ENCODE results near the gene VTI1B. TPM values are rescaled to one million over a fixed set of nuclear protein-coding genes. Genes with fewer than 3 reads are reported as not detected.

Gene VTI1B
- total RNA-seq, 4 donors from 2014 or later, result 78.5 to 104 (median 83.3) TPM

- Histone ChIP-seq H3K4me1 (peaks cover 4 to 27% (median 23%) of the 10 kb centered on the region in 4 donors), H3K27me3 (no peaks in the 10 kb centered on the region), H3K36me3 (peaks cover 4 to 25% (median 17%) of the 10 kb centered on the region in 4 donors), H3K27ac (replicated peaks in 1 of 4) (peak within 1 kb of the TSS; percentile 83 to 90 (median 88)), H3K4me3 (peak within 1 kb of the TSS; percentile 69 to 97 (median 90)), H3K9me3 (no peaks in the 10 kb centered on the region)
- peak; percentile 95 for DNase-seq (ENCODE audit: extremely low spot score)
- TF ChIP-seq CTCF (IDR thresholded peaks at IDR 0.05) (no peak), POLR2A (IDR thresholded peaks at IDR 0.05; ENCODE audit: low read depth) (peak; percentile 57), EP300 (IDR thresholded peaks at IDR 0.05) (no peak), POLR2AphosphoS5 (IDR thresholded peaks at IDR 0.05) (peak; percentile 96 to 98)
- intact Hi-C loops (cut with DNase I), result loop anchor here (5.0 kb wide), 1 partner anchor 78 kb away; the partner anchor contains the start of gene ARG2
- 0% methylated on average over 15 of the region's 25 CpGs for WGBS
Measured at GRCh38 chr14:67695394-67695949, 21.0 kb upstream of the VTI1B start, which contains the start of gene RDH11. RDH11 (minus strand) TSS chr14:67695764; CDS start chr14:67695703, 61 bp downstream.

- H3K27me3 ChIP-seq, result no peaks in the 10 kb centered on the region
- intact Hi-C loops (cut with DNase I), result loop anchor here (5.0 kb wide), 1 partner anchor 78 kb away; the partner anchor contains the start of gene ARG2
- under 1% methylated on average over 21 of the region's 21 CpGs for WGBS
- H3K9me3 ChIP-seq, result no peaks in the 10 kb centered on the region
- H3K4me3 ChIP-seq, result peak overlapping the region; percentile 69 to 97 (median 90)
- DNase-seq (ENCODE audit: extremely low spot score), result no peak
- peaks cover 9 to 31% (median 23%) of the 10 kb centered on the region in 4 donors for H3K36me3 ChIP-seq
- H3K27ac ChIP-seq (replicated peaks in 1 of 4), result peak overlapping the region; percentile 83 to 90 (median 88)
- TF ChIP-seq POLR2AphosphoS5 (IDR thresholded peaks at IDR 0.05) (peak in 1 of 2 donors; percentile 13), POLR2A (IDR thresholded peaks at IDR 0.05; ENCODE audit: low read depth) (no peak), CTCF (IDR thresholded peaks at IDR 0.05) (no peak), EP300 (IDR thresholded peaks at IDR 0.05) (no peak)
- H3K4me1 ChIP-seq, result peaks cover 4 to 27% (median 23%) of the 10 kb centered on the region in 4 donors
Measured at GRCh38 chr14:67694791-67695393, 20.5 kb upstream of the VTI1B start.

DNA sequence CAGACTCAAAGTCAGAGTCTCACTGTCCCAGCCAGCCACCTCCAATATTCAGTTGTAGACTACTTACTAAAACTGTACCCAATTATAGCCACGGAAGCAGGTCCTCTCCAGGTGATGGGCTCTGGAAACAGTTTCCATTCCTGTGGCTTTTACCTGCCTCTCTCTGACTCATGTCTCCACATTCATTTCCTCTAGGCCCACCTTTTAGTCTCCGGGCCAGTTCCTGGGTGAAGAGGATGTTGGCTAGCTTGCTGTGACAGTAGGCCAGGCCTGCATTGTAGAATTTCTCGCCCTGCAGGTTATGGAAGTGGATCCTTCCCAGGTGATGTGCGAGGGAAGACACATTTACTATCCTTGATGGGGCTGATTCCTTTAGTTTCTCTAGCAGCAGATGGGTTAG is 15.6 kb upstream of the VTI1B start:
- Histone ChIP-seq H3K27me3 (no peaks in the 10 kb centered on the region), H3K4me3 (no peak overlapping the region), H3K27ac (replicated peaks in 1 of 4) (no peak overlapping the region), H3K36me3 (peaks cover 19 to 75% (median 70%) of the 10 kb centered on the region in 4 donors), H3K4me1 (peaks cover 4 to 24% (median 22%) of the 10 kb centered on the region in 4 donors), H3K9me3 (no peaks in the 10 kb centered on the region)
- no peak for DNase-seq (ENCODE audit: extremely low spot score)
- intact Hi-C loops (cut with DNase I), result no loop called here
- 98% methylated on average over 4 of the region's 4 CpGs for WGBS
- TF ChIP-seq EP300 (IDR thresholded peaks at IDR 0.05), result no peak
- no peak for TF ChIP-seq POLR2A (IDR thresholded peaks at IDR 0.05; ENCODE audit: low read depth)
- TF ChIP-seq CTCF (IDR thresholded peaks at IDR 0.05), result no peak
- no peak for TF ChIP-seq POLR2AphosphoS5 (IDR thresholded peaks at IDR 0.05)

GRCh38 chr14:67683842-67684241 is 9.4 kb upstream of the VTI1B start:
- Histone ChIP-seq H3K36me3 (peaks cover 0 to 88% (median 54%) of the 10 kb centered on the region in 4 donors), H3K9me3 (no peaks in the 10 kb centered on the region), H3K4me3 (no peak overlapping the region), H3K4me1 (no peaks in the 10 kb centered on the region), H3K27me3 (no peaks in the 10 kb centered on the region), H3K27ac (replicated peaks in 1 of 4) (no peak overlapping the region)
- TF ChIP-seq POLR2A (IDR thresholded peaks at IDR 0.05; ENCODE audit: low read depth), result no peak
- no peak for TF ChIP-seq CTCF (IDR thresholded peaks at IDR 0.05)
- no peak for TF ChIP-seq POLR2AphosphoS5 (IDR thresholded peaks at IDR 0.05)
- TF ChIP-seq EP300 (IDR thresholded peaks at IDR 0.05), result no peak
- intact Hi-C loops (cut with DNase I), result no loop called here
- DNase-seq (ENCODE audit: extremely low spot score), result no peak

Measured in esophagus muscularis mucosa (tissue), 4 donors.